HG03520 (cell line): ENCODE measurements around the gene NOS3.
"Not testable (repeated sequence)": the region's sequence is repeated elsewhere in the genome, so short reads cannot be mapped to it uniquely, and the experiment has no call there.

ENCODE experiments used
- ATAC-seq: cut with Tn5 transposase; IDR thresholded peaks from one replicate; pipeline ENCODE4 v1.9.1; 2021; ENCODE audit warnings: mild to moderate bottlenecking, moderate library complexity; ENCODE audit not compliant: unreplicated experiment

Gene NOS3

GRCh38 chr7:151032936-151033863, 42.4 kb downstream of the NOS3 start:
- no peak for ATAC-seq

- ATAC-seq = no peak
Measured at GRCh38 chr7:151033864-151034249, 43.0 kb downstream of the NOS3 start.

GRCh38 chr7:151034312-151035025, 43.7 kb downstream of the NOS3 start:
- no peak for ATAC-seq

GRCh38 chr7:151035026-151035717, 44.4 kb downstream of the NOS3 start:
- ATAC-seq = no peak

- ATAC-seq = no peak
Measured at GRCh38 chr7:151035902-151036301, 45.1 kb downstream of the NOS3 start.

- ATAC-seq = no peak
Measured at GRCh38 chr7:151038951-151039849, 48.4 kb downstream of the NOS3 start.

GRCh38 chr7:151039850-151040548, 49.2 kb downstream of the NOS3 start:
- ATAC-seq = no peak

- no peak for ATAC-seq
Measured at GRCh38 chr7:151040616-151041375, 50.0 kb downstream of the NOS3 start.

- not testable (repeated sequence) for ATAC-seq
Measured at GRCh38 chr7:151043449-151043848, 52.6 kb downstream of the NOS3 start.

- no peak for ATAC-seq
Measured at GRCh38 chr7:151043959-151044358, 53.1 kb downstream of the NOS3 start.

GRCh38 chr7:151045262-151045661, 54.4 kb downstream of the NOS3 start:
- no peak for ATAC-seq

- ATAC-seq = no peak
Measured at GRCh38 chr7:151045967-151046366, 55.1 kb downstream of the NOS3 start.

- ATAC-seq = no peak
Measured at GRCh38 chr7:151046603-151047573, 56.1 kb downstream of the NOS3 start.

GRCh38 chr7:151047976-151048815, 57.4 kb downstream of the NOS3 start, which contains the start of gene ASIC3:
Gene ASIC3, plus strand, starts transcription at chr7:151048531. Its CDS starts 355 bp downstream, at chr7:151048886.
- no peak for ATAC-seq

- no peak for ATAC-seq
Measured at GRCh38 chr7:151048911-151049463, 58.2 kb downstream of the NOS3 start.

GRCh38 chr7:151051108-151051507, 60.3 kb downstream of the NOS3 start:
- no peak for ATAC-seq

- no peak for ATAC-seq
Measured at GRCh38 chr7:151053096-151053495, 62.3 kb downstream of the NOS3 start.
